K562 (cell line): Measurements from ENCODE around the gene FIGLA. TPM values are rescaled to one million over a fixed set of nuclear protein-coding genes. Genes with fewer than 3 reads are reported as not detected.

Experiments
- ATAC-seq: fragments of 200-7000 bp; cut with Tn5 transposase; 3 replicates; pipeline ENCODE4 v1.9.1; 2020; ENCODE audit warnings: moderate library complexity
- BruUV-seq: library from RNA; stranded (reverse); fragments of 400-500 nt; replicated peaks from 2 replicates; lab custom pipeline; 2021; lab: Mats Ljungman, UMichigan
- CTCF ChIA-PET: fragments of 300-600 bp; formaldehyde crosslinking; extraction: SDS; loops from one replicate; lab custom pipeline; 2021; ENCODE audit warnings: low intra/inter-chr PET ratio; lab: Yijun Ruan, JAX
- POLR2A ChIA-PET: fragments of 300-600, 350-650 bp; sonication (Branson Sonifier 250); formaldehyde crosslinking; extraction: SDS; loops from one replicate; lab custom pipeline; 2021; ENCODE audit warnings: antibody characterized with exemption, inconsistent platforms; lab: Yijun Ruan, JAX
- DNase-seq, 4 experiments: peaks; one replicate each; pipeline versions ENCODE4 v3.0.0 to v3.0.0-alpha.2; 2011 to 2018; ENCODE audit warnings: low spot score in 3 of 4, mixed read lengths in 3 of 4; ENCODE audit errors: extremely low read depth in 1 of 4
- FAIRE-seq: peaks from 2 replicates; lab custom pipeline; 2011; peaks lifted over from hg19 to GRCh38; lab: Jason Lieb, UNC
- H2AFZ ChIP-seq: 2 replicates; pipeline ENCODE4 v1.6.0; 2011; ENCODE audit warnings: low read depth, low read length, control low read depth, inconsistent platforms
- H3K27ac ChIP-seq: fragments of 200-600 bp; 3 replicates; pipeline ENCODE4 v1.8.0; 2011; ENCODE audit warnings: low read depth, mild to moderate bottlenecking, control low read depth, inconsistent platforms, low read length, moderate library complexity, mixed read lengths; ENCODE audit errors: extremely low read depth
- H3K27me3 ChIP-seq, 2 experiments: fragments of 300-600 bp in 1 of 2; 2 replicates in 1 of 2; 3 replicates in 1 of 2; pipeline versions ENCODE4 v1.6.0 to v1.8.0; 2011; ENCODE audit warnings: inconsistent platforms in 2 of 2, low read length in 2 of 2, mild to moderate bottlenecking in 1 of 2, mixed read lengths in 1 of 2, moderate library complexity in 1 of 2; ENCODE audit not compliant: control insufficient read depth in 2 of 2, insufficient read depth in 2 of 2
- H3K36me3 ChIP-seq: fragments of 300-600 bp; 3 replicates; pipeline ENCODE4 v1.8.0; 2011; ENCODE audit warnings: mild to moderate bottlenecking, low read length, inconsistent platforms; ENCODE audit not compliant: control insufficient read depth, insufficient read depth
- H3K4me1 ChIP-seq, 2 experiments: fragments of 200-600 bp in 1 of 2; replicated peaks in 1 of 2; 2 replicates in 1 of 2; 3 replicates in 1 of 2; pipeline versions ENCODE4 v1.5.1 to v1.8.0; 2011; ENCODE audit warnings: inconsistent platforms in 2 of 2, low read length in 2 of 2, mild to moderate bottlenecking in 1 of 2, mixed read lengths in 1 of 2, moderate library complexity in 1 of 2; ENCODE audit not compliant: control insufficient read depth in 2 of 2, insufficient read depth in 2 of 2
- H3K4me2 ChIP-seq: 2 replicates; pipeline ENCODE4 v1.6.1; 2011; ENCODE audit warnings: low read length, control low read depth, inconsistent platforms, mixed read lengths; ENCODE audit not compliant: insufficient read depth
- H3K4me3 ChIP-seq: fragments of 200-600 bp; sonication (generic), shearing (Covaris generic); 2 replicates; pipeline ENCODE4 v1.5.1; 2016; ENCODE audit warnings: control low read depth, inconsistent platforms
- H3K79me2 ChIP-seq: fragments of 200-600 bp; 3 replicates; pipeline ENCODE4 v1.8.0; 2011; ENCODE audit warnings: low read length, inconsistent platforms; ENCODE audit not compliant: control insufficient read depth, insufficient read depth
- H3K9ac ChIP-seq, 2 experiments: 2 replicates each; pipeline versions ENCODE4 v1.6.0 to v1.6.1; 2011; ENCODE audit warnings: low read depth in 2 of 2, low read length in 2 of 2, control low read depth in 1 of 2, inconsistent platforms in 1 of 2, mild to moderate bottlenecking in 1 of 2, mixed read lengths in 1 of 2; ENCODE audit not compliant: insufficient read depth in 1 of 2
- H3K9me1 ChIP-seq: one replicate; pipeline ENCODE4 v1.6.0; 2011; ENCODE audit warnings: inconsistent platforms, mild to moderate bottlenecking, low read length, moderate library complexity; ENCODE audit not compliant: control insufficient read depth, insufficient read depth
- H3K9me3 ChIP-seq: replicated peaks from 2 replicates; pipeline ENCODE4 v1.5.1; 2011; ENCODE audit warnings: low read depth, low read length, inconsistent platforms; ENCODE audit not compliant: control insufficient read depth, insufficient read depth
- H4K20me1 ChIP-seq: replicated peaks from 2 replicates; pipeline ENCODE4 v1.6.1; 2011; ENCODE audit warnings: low read length, inconsistent platforms, mixed read lengths; ENCODE audit not compliant: control insufficient read depth, insufficient read depth
- CBX5 ChIP-seq: IDR thresholded peaks from 2 replicates; pipeline ENCODE4 v1.6.1; 2014; ENCODE audit warnings: low read depth, borderline replicate concordance
- ILF3 ChIP-seq: fragments of 450-650 bp; IDR thresholded peaks from 2 replicates; pipeline ENCODE4 v1.6.1; 2018; ENCODE audit warnings: antibody characterized with exemption, mild to moderate bottlenecking, moderate library complexity, borderline replicate concordance
- MTA1 ChIP-seq: fragments of 450-650 bp; IDR thresholded peaks from 2 replicates; pipeline ENCODE4 v1.6.1; 2017; ENCODE audit warnings: borderline replicate concordance
- PML ChIP-seq: IDR thresholded peaks from 2 replicates; pipeline ENCODE4 v1.6.1; 2012; ENCODE audit warnings: low read length, inconsistent platforms
- RAD51 ChIP-seq: fragments of 450-650 bp; IDR thresholded peaks from 2 replicates; pipeline ENCODE4 v1.7.1; 2016; ENCODE audit warnings: low read depth, mild to moderate bottlenecking, borderline replicate concordance
- USF2 ChIP-seq: sonication (generic); formaldehyde crosslinking; IDR thresholded peaks from 2 replicates; pipeline ENCODE4 v1.5.0; 2020; ENCODE audit warnings: missing genetic modification reagents
- ZBTB9 ChIP-seq: fragments of 450-650 bp; formaldehyde crosslinking; IDR thresholded peaks from 2 replicates; pipeline ENCODE4 v1.4.0; 2020; ENCODE audit warnings: mild to moderate bottlenecking, moderate library complexity
- ZNF224 ChIP-seq: sonication (generic); formaldehyde crosslinking; IDR thresholded peaks from 2 replicates; pipeline ENCODE4 v1.8.0; 2022; ENCODE audit warnings: mild to moderate bottlenecking, missing genetic modification reagents
- ZNF431 ChIP-seq: sonication (generic); formaldehyde crosslinking; IDR thresholded peaks from 2 replicates; pipeline ENCODE4 v1.8.0; 2022; ENCODE audit warnings: mild to moderate bottlenecking, missing genetic modification reagents
- ZNF695 ChIP-seq: fragments of 450-650 bp; formaldehyde crosslinking; IDR thresholded peaks from 2 replicates; pipeline ENCODE4 v1.4.0; 2020; ENCODE audit warnings: mild to moderate bottlenecking, moderate library complexity
- WGBS: fragments of 100-300 bp; shearing (Covaris generic); methylation state at CpG from one replicate; pipeline ENCODE4 v1.1.6; 2016; ENCODE audit warnings: low coverage, mixed read lengths; ENCODE audit not compliant: insufficient coverage; ENCODE audit errors: missing lambda C conversion rate; 5-methylcytosine and 5-hydroxymethylcytosine counted together
- in situ Hi-C: fragments of 300-500 bp; cut with MboI; formaldehyde crosslinking; loops from 4 replicates; pipeline ENCODE4 v1.15.0; 2018; ENCODE audit warnings: inconsistent platforms, mixed read lengths
- intact Hi-C: fragments of 100-400 bp; cut with micrococcal nuclease; formaldehyde crosslinking; loops from 2 replicates; pipeline ENCODE4 v1.14.2; 2022
- polyA plus RNA-seq, 8 experiments: library from polyadenylated mRNA; depleted of rRNA in 4 of 8; stranded (reverse) in 5 of 8; unstranded in 3 of 8; fragments of >200 nt; fragmentation: Nextera tagmentation in 2 of 8; fragmentation: Illumina TruSeq in 1 of 8; extraction: Ambion mirVana in 2 of 8; extraction: Trizol in 1 of 8; gene quantifications; 2 replicates each; pipeline versions ENCODE4 v1.2.1 to v1.2.3, GENCODE V29; 2011 to 2014; ENCODE audit warnings: inconsistent platforms in 1 of 8, missing spikeins in 1 of 8
- total RNA-seq, 7 experiments: library from RNA; depleted of rRNA in 6 of 7; stranded (reverse); fragments of >200 nt in 6 of 7; fragmentation: Illumina TruSeq in 2 of 7; extraction: Trizol in 2 of 7; gene quantifications; 2 replicates each; pipeline versions ENCODE4 v1.2.1 to v1.2.3, GENCODE V29; 2011 to 2021; ENCODE audit warnings: low replicate concordance in 1 of 7
- TF ChIP-seq, protein P1 (sequence below), 2 experiments: fragments of 250-450 bp in 1 of 2; fragments of 450-650 bp in 1 of 2; sonication (Bioruptor Pico) in 1 of 2; IDR thresholded peaks; 2 replicates each; pipeline versions ENCODE4 v1.6.1 to v1.8.0; 2016 to 2021; ENCODE audit warnings: mild to moderate bottlenecking in 2 of 2, moderate library complexity in 2 of 2, missing compliant biosample characterization in 1 of 2, missing genetic modification characterization in 1 of 2

FIGLA gene
- total and polyA plus RNA-seq, 9 of the 15 experiments (the other 6 are each of a cell fraction or from before 2014, with no cell fraction given) = not detected

- Histone ChIP-seq H3K9me3 (no peaks in the 10 kb centered on the region), H3K9me1 (no peaks in the 10 kb centered on the region), H3K4me3 (no peak overlapping the region), H3K4me1 (no peaks in the 10 kb centered on the region; a peak in 2 of 5 replicates), H4K20me1 (0 out of 2 replicates have a peak, but pooled peaks cover 4% of the 10 kb centered on the region), H3K9ac (no peak overlapping the region), H3K27ac (no peak overlapping the region), H3K4me2 (no peak overlapping the region), H3K79me2 (no peaks in the 10 kb centered on the region), H3K27me3 (peaks cover 11 to 63% of the 10 kb centered on the region in 2 experiments; a peak in 4 of 5 replicates), H2AFZ (no peak overlapping the region), H3K36me3 (no peaks in the 10 kb centered on the region)
- POLR2A ChIA-PET = no interaction called here
- WGBS = 8% methylated on average over 10 of the region's 10 CpGs
- in situ Hi-C loops (no loop called here), intact Hi-C loops (no loop called here)
- ATAC-seq (no peak), FAIRE-seq (no peak), DNase-seq (no peak)
- BruUV-seq = no TSS peak
- no peak for TF ChIP-seq CBX5
- no peak for TF ChIP-seq ZBTB9 (CRISPR knock-in tag)
- no peak for TF ChIP-seq ZNF431 (CRISPR knock-in tag)
- TF ChIP-seq USF2 = no peak
- no peak for TF ChIP-seq PML
- TF ChIP-seq ZNF695 (CRISPR knock-in tag) = no peak
- no peak for TF ChIP-seq MTA1
- no peak for TF ChIP-seq ZNF224
- no peak for TF ChIP-seq ILF3
- TF ChIP-seq, protein P1, sequence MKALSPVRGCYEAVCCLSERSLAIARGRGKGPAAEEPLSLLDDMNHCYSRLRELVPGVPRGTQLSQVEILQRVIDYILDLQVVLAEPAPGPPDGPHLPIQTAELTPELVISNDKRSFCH (CRISPR knock-in tag; IDR thresholded peaks at IDR 0.05) = no peak
- TF ChIP-seq, protein P1 (tag; IDR thresholded peaks at IDR 0.05) = no peak
- no peak for TF ChIP-seq RAD51
- CTCF ChIA-PET = no interaction called here
Observed at GRCh38 chr2:70837980-70838925, 47.8 kb upstream of the FIGLA start.
